Stomach smooth muscle (tissue), 2 donors: ENCODE data around the gene ARMC9.
"Not testable (repeated sequence)": the region's sequence is repeated elsewhere in the genome, so short reads cannot be mapped to it uniquely, and the experiment has no call there.

Experiments
- H3K27ac ChIP-seq: one replicate; pipeline ENCODE4 v1.7.0; 2013; ENCODE audit warnings: mild to moderate bottlenecking, low read length, inconsistent platforms
- H3K27me3 ChIP-seq, 2 donors: one replicate each; pipeline ENCODE4 v1.7.0; 2013; ENCODE audit warnings: low read length in 2 of 2; ENCODE audit not compliant: insufficient read depth in 2 of 2, control insufficient read depth in 1 of 2
- H3K36me3 ChIP-seq, 2 donors: one replicate each; pipeline ENCODE4 v1.7.0; 2013; ENCODE audit warnings: low read length in 2 of 2; ENCODE audit not compliant: control insufficient read depth in 2 of 2, insufficient read depth in 2 of 2
- H3K4me1 ChIP-seq: one replicate; pipeline ENCODE4 v1.7.0; 2013; ENCODE audit warnings: low read length; ENCODE audit not compliant: control insufficient read depth, insufficient read depth
- H3K4me3 ChIP-seq, 2 donors: one replicate each; pipeline ENCODE4 v1.7.0; 2013; ENCODE audit warnings: low read length in 2 of 2
- H3K9ac ChIP-seq, 2 donors: one replicate each; pipeline ENCODE4 v1.7.0; 2013; ENCODE audit warnings: low read length in 2 of 2, mild to moderate bottlenecking in 1 of 2
- H3K9me3 ChIP-seq, 2 donors: one replicate each; pipeline ENCODE4 v1.7.0; 2013; ENCODE audit warnings: low read length in 2 of 2; ENCODE audit not compliant: control insufficient read depth in 2 of 2
- donor health status: healthy.
- donor health status: Pancreatic carcinoma.

The ARMC9 gene

GRCh38 chr2:231367178-231367577, 168.7 kb downstream of the ARMC9 start:
- H3K9ac ChIP-seq = no peak overlapping the region
- no peaks in the 10 kb centered on the region for H3K9me3 ChIP-seq
- H3K36me3 ChIP-seq = peaks cover 0 to 6% of the 10 kb centered on the region in 2 donors
- no peaks in the 10 kb centered on the region for H3K4me1 ChIP-seq
- no peaks in the 10 kb centered on the region for H3K27me3 ChIP-seq
- no peak overlapping the region for H3K4me3 ChIP-seq
- H3K27ac ChIP-seq = no peak overlapping the region

- Histone ChIP-seq H3K36me3 (no peaks in the 10 kb centered on the region), H3K9ac (no peak overlapping the region), H3K27ac (no peak overlapping the region), H3K27me3 (no peaks in the 10 kb centered on the region), H3K9me3 (no peaks in the 10 kb centered on the region), H3K4me1 (no peaks in the 10 kb centered on the region), H3K4me3 (no peak overlapping the region)
These were observed 171.4 kb downstream of the ARMC9 start for GRCh38 chr2:231369580-231370428.

GRCh38 chr2:231370429-231370748, 172.0 kb downstream of the ARMC9 start:
- no peaks in the 10 kb centered on the region for H3K27me3 ChIP-seq
- H3K27ac ChIP-seq = no peak overlapping the region
- H3K4me1 ChIP-seq = no peaks in the 10 kb centered on the region
- H3K4me3 ChIP-seq = no peak overlapping the region
- H3K36me3 ChIP-seq = no peaks in the 10 kb centered on the region
- H3K9me3 ChIP-seq = no peaks in the 10 kb centered on the region
- H3K9ac ChIP-seq = no peak overlapping the region

GRCh38 chr2:231370749-231371429, 172.5 kb downstream of the ARMC9 start:
- no peaks in the 10 kb centered on the region for H3K4me1 ChIP-seq
- no peaks in the 10 kb centered on the region for H3K36me3 ChIP-seq
- H3K9me3 ChIP-seq = no peaks in the 10 kb centered on the region
- H3K9ac ChIP-seq = no peak overlapping the region
- H3K4me3 ChIP-seq = no peak overlapping the region
- no peak overlapping the region for H3K27ac ChIP-seq
- no peaks in the 10 kb centered on the region for H3K27me3 ChIP-seq

- no peaks in the 10 kb centered on the region for H3K27me3 ChIP-seq
- no peaks in the 10 kb centered on the region for H3K4me1 ChIP-seq
- H3K9me3 ChIP-seq = no peaks in the 10 kb centered on the region
- H3K36me3 ChIP-seq = no peaks in the 10 kb centered on the region
- no peak overlapping the region for H3K27ac ChIP-seq
- no peak overlapping the region for H3K9ac ChIP-seq
- H3K4me3 ChIP-seq = no peak overlapping the region
These were observed 173.1 kb downstream of the ARMC9 start for GRCh38 chr2:231371430-231372054.

GRCh38 chr2:231372326-231372725, 173.9 kb downstream of the ARMC9 start:
- Histone ChIP-seq H3K27ac (no peak overlapping the region), H3K9ac (no peak overlapping the region), H3K27me3 (no peaks in the 10 kb centered on the region), H3K4me3 (no peak overlapping the region), H3K9me3 (no peaks in the 10 kb centered on the region), H3K36me3 (no peaks in the 10 kb centered on the region), H3K4me1 (no peaks in the 10 kb centered on the region)

GRCh38 chr2:231373184-231373583, 174.8 kb downstream of the ARMC9 start:
- H3K27ac ChIP-seq = no peak overlapping the region
- H3K27me3 ChIP-seq = no peaks in the 10 kb centered on the region
- no peaks in the 10 kb centered on the region for H3K4me1 ChIP-seq
- H3K9me3 ChIP-seq = no peaks in the 10 kb centered on the region
- H3K36me3 ChIP-seq = no peaks in the 10 kb centered on the region
- H3K4me3 ChIP-seq = no peak overlapping the region
- H3K9ac ChIP-seq = no peak overlapping the region

- H3K27me3 ChIP-seq = no peaks in the 10 kb centered on the region
- no peaks in the 10 kb centered on the region for H3K9me3 ChIP-seq
- no peaks in the 10 kb centered on the region for H3K36me3 ChIP-seq
- H3K4me1 ChIP-seq = no peaks in the 10 kb centered on the region
- no peak overlapping the region for H3K9ac ChIP-seq
- no peak overlapping the region for H3K27ac ChIP-seq
- no peak overlapping the region for H3K4me3 ChIP-seq
These were observed 175.4 kb downstream of the ARMC9 start for GRCh38 chr2:231373786-231374349.

GRCh38 chr2:231374771-231375170, 176.3 kb downstream of the ARMC9 start:
- H3K9me3 ChIP-seq = no peaks in the 10 kb centered on the region
- no peaks in the 10 kb centered on the region for H3K36me3 ChIP-seq
- H3K27ac ChIP-seq = no peak overlapping the region
- no peak overlapping the region for H3K9ac ChIP-seq
- no peaks in the 10 kb centered on the region for H3K4me1 ChIP-seq
- no peak overlapping the region for H3K4me3 ChIP-seq
- no peaks in the 10 kb centered on the region for H3K27me3 ChIP-seq

GRCh38 chr2:231375994-231376615, 177.7 kb downstream of the ARMC9 start:
- not testable (repeated sequence) for H3K36me3 ChIP-seq, H3K9me3 ChIP-seq, H3K4me3 ChIP-seq, H3K27me3 ChIP-seq, H3K4me1 ChIP-seq, H3K9ac ChIP-seq, H3K27ac ChIP-seq
